DOHH2 (cell line): ENCODE results near the gene KIAA1328.

Experiments
- H3F3A ChIP-seq: fragments of 200-600 bp; sonication (generic), shearing (Covaris generic); 2 replicates; pipeline ENCODE4 v1.6.0; 2016; ENCODE audit warnings: antibody characterized with exemption, mild to moderate bottlenecking; ENCODE audit not compliant: control insufficient read depth, insufficient read depth
- H3K27ac ChIP-seq: fragments of 200-600 bp; sonication (generic); 2 replicates; pipeline ENCODE4 v1.5.1; 2014; ENCODE audit warnings: low read depth, mild to moderate bottlenecking, low read length, moderate library complexity
- H3K27me3 ChIP-seq: fragments of 200-600 bp; sonication (generic); 2 replicates; pipeline ENCODE4 v1.6.1; 2014; ENCODE audit warnings: mild to moderate bottlenecking, low read length, mixed read lengths; ENCODE audit not compliant: control insufficient read depth
- H3K36me3 ChIP-seq: fragments of 200-600 bp; sonication (generic); 2 replicates; pipeline ENCODE4 v1.6.1; 2014; ENCODE audit warnings: mild to moderate bottlenecking, low read length, moderate library complexity, mixed read lengths; ENCODE audit not compliant: control insufficient read depth
- H3K4me1 ChIP-seq: fragments of 200-600 bp; sonication (generic); 2 replicates; pipeline ENCODE4 v1.6.1; 2014; ENCODE audit warnings: mild to moderate bottlenecking, low read length, mixed read lengths; ENCODE audit not compliant: control insufficient read depth
- H3K4me2 ChIP-seq: fragments of 200-600 bp; sonication (generic); 2 replicates; pipeline ENCODE4 v1.6.0; 2014; ENCODE audit warnings: mild to moderate bottlenecking, low read length, moderate library complexity
- H3K4me3 ChIP-seq: fragments of 200-600 bp; sonication (generic); 2 replicates; pipeline ENCODE4 v1.5.1; 2014; ENCODE audit warnings: mild to moderate bottlenecking, low read length, mixed read lengths
- H3K79me2 ChIP-seq: fragments of 200-600 bp; sonication (generic); 2 replicates; pipeline ENCODE4 v1.6.1; 2014; ENCODE audit warnings: mild to moderate bottlenecking, low read length, mixed read lengths; ENCODE audit not compliant: control insufficient read depth
- H3K9me2 ChIP-seq: fragments of 200-600 bp; sonication (generic); replicated peaks from 2 replicates; pipeline ENCODE4 v1.6.1; 2014; ENCODE audit warnings: mild to moderate bottlenecking, low read length, mixed read lengths; ENCODE audit not compliant: control insufficient read depth
- H3K9me3 ChIP-seq: fragments of 200-600 bp; sonication (generic); 2 replicates; pipeline ENCODE4 v1.6.1; 2014; ENCODE audit warnings: antibody characterized with exemption, low read length, mixed read lengths; ENCODE audit not compliant: control insufficient read depth, insufficient read depth
- H4K20me1 ChIP-seq: fragments of 200-600 bp; sonication (generic); 2 replicates; pipeline ENCODE4 v1.6.0; 2014; ENCODE audit warnings: low read depth, mild to moderate bottlenecking, antibody characterized with exemption, low read length, moderate library complexity; ENCODE audit not compliant: control insufficient read depth, insufficient read depth
- CTCF ChIP-seq: fragments of 200-600 bp; sonication (generic); IDR thresholded peaks from one replicate; pipeline ENCODE4 v1.5.1; 2014; ENCODE audit warnings: antibody characterized with exemption, mild to moderate bottlenecking, low read depth, low read length; ENCODE audit not compliant: poor library complexity, severe bottlenecking
- EZH2phosphoT487 ChIP-seq: fragments of 200-600 bp; sonication (generic); IDR thresholded peaks from 2 replicates; pipeline ENCODE4 v1.6.1; 2017; ENCODE audit warnings: borderline replicate concordance, mild to moderate bottlenecking, antibody characterized with exemption, low read length, moderate library complexity, mixed read lengths

KIAA1328 gene

GRCh38 chr18:37270038-37270665 is 441.2 kb downstream of the KIAA1328 start:
- H3K4me2 ChIP-seq = no peak overlapping the region

GRCh38 chr18:37270666-37271052 is 441.7 kb downstream of the KIAA1328 start:
- H3K27ac ChIP-seq = no peak overlapping the region
- no peak for TF ChIP-seq EZH2phosphoT487
- no peak for TF ChIP-seq CTCF
- H3K4me2 ChIP-seq = no peak overlapping the region
- H3K4me3 ChIP-seq = no peak overlapping the region
- H3K4me1 ChIP-seq = peaks cover 2% of the 10 kb centered on the region; the same call in 1 of the 2 replicates
- no peaks in the 10 kb centered on the region for H3F3A ChIP-seq
- H3K79me2 ChIP-seq = no peaks in the 10 kb centered on the region
- H3K36me3 ChIP-seq = no peaks in the 10 kb centered on the region
- no peaks in the 10 kb centered on the region for H3K9me2 ChIP-seq
- H3K9me3 ChIP-seq = no peaks in the 10 kb centered on the region
- H4K20me1 ChIP-seq = no peaks in the 10 kb centered on the region
- H3K27me3 ChIP-seq = no peaks in the 10 kb centered on the region

More at GRCh38 chr18:37270038-37270665, 441.2 kb downstream of the KIAA1328 start:
- no peak overlapping the region for H3K4me3 ChIP-seq
- no peaks in the 10 kb centered on the region for H3F3A ChIP-seq
- H4K20me1 ChIP-seq = no peaks in the 10 kb centered on the region
- no peak overlapping the region for H3K27ac ChIP-seq
- H3K79me2 ChIP-seq = no peaks in the 10 kb centered on the region
- TF ChIP-seq EZH2phosphoT487 = no peak
- TF ChIP-seq CTCF = no peak
- H3K27me3 ChIP-seq = no peaks in the 10 kb centered on the region
- H3K36me3 ChIP-seq = no peaks in the 10 kb centered on the region
- H3K9me2 ChIP-seq = no peaks in the 10 kb centered on the region
- H3K4me1 ChIP-seq = peaks cover 2% of the 10 kb centered on the region; the same call in 1 of the 2 replicates
- H3K9me3 ChIP-seq = no peaks in the 10 kb centered on the region

- Histone ChIP-seq H3K4me2 (no peak overlapping the region), H4K20me1 (no peaks in the 10 kb centered on the region), H3K27me3 (no peaks in the 10 kb centered on the region), H3K27ac (no peak overlapping the region), H3K9me2 (no peaks in the 10 kb centered on the region), H3K36me3 (no peaks in the 10 kb centered on the region), H3K9me3 (no peaks in the 10 kb centered on the region), H3K4me1 (peaks cover 2% of the 10 kb centered on the region; the same call in 1 of the 2 replicates), H3K4me3 (no peak overlapping the region), H3K79me2 (no peaks in the 10 kb centered on the region), H3F3A (no peaks in the 10 kb centered on the region)
- no peak for TF ChIP-seq EZH2phosphoT487
- TF ChIP-seq CTCF = no peak
These were observed 443.3 kb downstream of the KIAA1328 start for GRCh38 chr18:37272226-37272625.
